ENCODE results near the gene DIO3. TPM values are rescaled to one million over a fixed set of nuclear protein-coding genes. Genes with fewer than 3 reads are reported as not detected.

Gene DIO3
- polyA plus RNA-seq (2014; cell fraction: cytosol; rRNA removed), result not detected in 2 replicates
- not detected in 2 replicates for polyA plus RNA-seq (2014; cell fraction: nucleus; rRNA removed)

DNA sequence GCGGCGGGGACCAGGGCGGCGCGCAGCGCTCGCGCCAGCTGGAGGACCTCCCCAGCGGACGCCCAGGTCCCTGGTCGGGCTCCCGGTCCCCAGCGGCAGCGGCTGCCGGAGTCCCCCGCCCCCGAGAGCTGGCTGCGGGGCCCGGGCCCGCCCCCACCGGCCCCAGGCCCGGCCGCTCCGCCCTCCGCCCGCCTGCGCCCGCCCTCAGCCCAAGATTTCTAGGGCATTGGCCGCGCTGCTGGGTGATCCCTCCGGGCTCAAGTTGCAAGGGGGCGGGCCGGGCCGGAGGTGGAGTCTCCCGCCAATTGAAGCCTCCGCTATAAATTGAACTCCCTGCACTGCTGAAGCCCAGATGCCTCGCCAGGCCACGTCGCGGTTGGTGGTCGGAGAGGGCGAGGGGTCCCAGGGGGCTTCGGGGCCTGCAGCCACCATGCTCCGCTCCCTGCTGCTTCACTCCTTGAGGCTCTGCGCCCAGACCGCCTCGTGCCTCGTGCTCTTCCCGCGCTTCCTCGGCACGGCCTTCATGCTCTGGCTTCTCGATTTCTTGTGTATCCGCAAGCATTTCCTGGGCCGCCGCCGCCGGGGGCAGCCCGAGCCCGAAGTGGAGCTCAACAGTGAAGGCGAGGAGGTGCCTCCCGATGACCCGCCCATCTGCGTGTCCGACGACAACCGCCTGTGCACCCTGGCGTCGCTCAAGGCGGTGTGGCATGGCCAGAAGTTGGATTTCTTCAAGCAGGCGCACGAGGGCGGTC lies at the start of gene DIO3:
Gene DIO3, plus strand, starts transcription at position 351 of the 752 bp plus-strand sequence.
- DNase-seq (ENCODE audit: low spot score), result peak; percentile 12

GRCh38 chr14:101511620-101512375 lies 49.5 kb upstream of the DIO3 start:
- DNase-seq (ENCODE audit: low spot score), result no peak

DNA sequence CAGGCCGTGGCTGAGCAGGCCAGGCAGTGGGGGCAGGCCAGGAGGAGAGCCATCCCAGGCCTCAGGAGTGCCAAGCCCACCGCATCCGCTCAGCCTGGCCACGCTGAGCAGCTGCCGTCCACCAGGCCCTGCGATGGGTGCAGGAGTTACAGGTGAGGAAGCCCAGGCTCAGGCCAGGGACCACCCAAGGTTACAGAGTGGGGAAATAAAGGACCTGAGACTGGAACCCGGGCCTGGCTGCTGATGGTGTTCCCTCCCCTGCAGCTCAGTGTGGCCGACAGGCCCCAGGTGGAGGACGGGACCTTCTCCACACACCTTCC lies 49.0 kb upstream of the DIO3 start:
- no peak for DNase-seq (ENCODE audit: low spot score)

GRCh38 chr14:101514136-101514535 lies 47.2 kb upstream of the DIO3 start:
- DNase-seq (ENCODE audit: low spot score), result no peak

GRCh38 chr14:101516401-101516800 lies 44.9 kb upstream of the DIO3 start:
- DNase-seq (ENCODE audit: low spot score), result no peak

- no peak for DNase-seq (ENCODE audit: low spot score)
Observed at GRCh38 chr14:101518611-101519473, 42.5 kb upstream of the DIO3 start.

- DNase-seq (ENCODE audit: low spot score), result no peak
Observed at GRCh38 chr14:101520621-101521472, 40.4 kb upstream of the DIO3 start.

DNA sequence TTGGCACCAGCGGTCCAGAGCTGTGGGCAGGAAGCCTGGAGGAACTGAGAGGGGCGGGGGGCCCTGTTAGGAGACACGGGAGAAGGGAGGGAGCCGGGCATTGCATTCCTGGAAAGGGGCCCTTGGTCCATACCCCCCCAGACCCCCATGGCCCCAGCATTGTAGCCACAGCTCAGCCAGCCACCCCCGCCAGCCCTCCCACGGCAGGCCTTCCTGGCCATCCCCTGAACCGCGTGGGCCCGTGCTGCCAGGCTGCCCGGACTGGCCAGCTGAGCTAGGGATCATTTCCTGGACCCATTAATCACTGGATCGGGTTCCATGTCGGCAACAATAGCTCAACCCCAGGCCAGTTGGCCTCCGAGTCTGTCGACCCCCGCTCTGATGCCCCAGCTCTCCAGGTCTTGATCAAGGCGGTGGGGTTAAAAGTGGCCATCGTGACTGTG lies 39.8 kb upstream of the DIO3 start:
- DNase-seq (ENCODE audit: low spot score), result no peak

- DNase-seq (ENCODE audit: low spot score), result no peak
Observed at GRCh38 chr14:101521978-101522377, 39.3 kb upstream of the DIO3 start.

GRCh38 chr14:101525640-101526527 lies 35.4 kb upstream of the DIO3 start:
- DNase-seq (ENCODE audit: low spot score), result peak; percentile 2

DNA sequence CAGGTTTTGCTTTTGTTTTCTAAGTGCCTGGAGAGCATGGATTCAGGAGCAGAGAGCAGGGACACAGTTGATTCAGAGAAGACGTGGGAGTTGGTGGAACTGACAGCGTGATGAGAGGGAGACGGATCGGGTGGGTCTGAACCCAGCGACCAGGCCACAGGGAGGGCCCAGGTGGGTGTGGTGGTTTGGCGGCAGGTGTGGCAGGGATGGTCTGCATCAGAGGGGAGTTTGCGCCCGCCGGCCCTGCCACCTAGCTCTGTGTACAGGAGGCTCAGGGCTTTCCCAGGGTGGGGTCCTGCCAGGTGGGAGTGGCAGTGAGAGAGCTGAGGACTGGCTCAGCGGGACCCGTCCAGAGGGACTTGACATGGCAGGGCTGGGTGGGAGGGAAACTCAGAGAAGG lies 33.3 kb upstream of the DIO3 start:
- no peak for DNase-seq (ENCODE audit: low spot score)

GRCh38 chr14:101529079-101529478 lies 32.2 kb upstream of the DIO3 start:
- no peak for DNase-seq (ENCODE audit: low spot score)

DNA sequence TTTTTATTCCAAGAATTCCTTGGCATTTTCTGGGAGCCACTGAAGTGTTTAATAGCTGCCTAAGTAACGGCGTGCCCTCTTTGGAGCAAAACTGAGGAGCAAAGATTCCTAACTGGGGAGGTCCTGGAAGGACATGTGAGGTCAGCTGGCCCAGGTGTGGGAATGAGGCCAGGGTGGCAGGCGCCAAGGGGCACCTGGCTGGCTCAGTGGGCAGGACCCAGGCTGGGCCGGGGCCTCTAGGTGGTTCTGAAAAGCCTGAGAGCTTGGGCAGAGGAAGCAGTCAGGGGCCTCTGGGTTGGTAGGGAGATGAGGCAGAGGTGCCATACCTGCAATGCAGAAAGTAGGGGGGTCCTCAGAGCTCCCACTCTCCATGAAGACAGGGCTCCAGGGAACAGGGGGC lies 27.1 kb upstream of the DIO3 start:
- DNase-seq (ENCODE audit: low spot score), result no peak

DNA sequence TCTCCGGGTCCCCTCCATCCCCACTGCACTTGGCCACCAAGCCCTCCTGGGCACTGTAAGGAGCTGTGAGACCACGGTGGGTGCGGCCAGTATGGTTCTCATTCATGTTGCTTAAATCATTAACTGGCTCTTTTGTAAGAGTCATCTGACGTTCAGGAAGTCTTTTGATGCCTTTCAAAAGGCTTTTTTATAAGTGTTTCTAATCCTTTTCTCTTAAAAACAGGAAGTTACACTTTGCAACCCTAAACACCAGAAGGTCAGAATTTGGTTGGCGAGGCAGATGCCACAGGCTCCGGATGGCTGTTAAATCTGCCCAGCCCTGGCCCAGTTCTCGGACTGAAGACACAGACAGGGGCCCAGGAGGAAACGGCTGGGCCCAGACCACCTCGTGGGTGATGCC lies 26.1 kb upstream of the DIO3 start:
- DNase-seq (ENCODE audit: low spot score), result no peak

DNA sequence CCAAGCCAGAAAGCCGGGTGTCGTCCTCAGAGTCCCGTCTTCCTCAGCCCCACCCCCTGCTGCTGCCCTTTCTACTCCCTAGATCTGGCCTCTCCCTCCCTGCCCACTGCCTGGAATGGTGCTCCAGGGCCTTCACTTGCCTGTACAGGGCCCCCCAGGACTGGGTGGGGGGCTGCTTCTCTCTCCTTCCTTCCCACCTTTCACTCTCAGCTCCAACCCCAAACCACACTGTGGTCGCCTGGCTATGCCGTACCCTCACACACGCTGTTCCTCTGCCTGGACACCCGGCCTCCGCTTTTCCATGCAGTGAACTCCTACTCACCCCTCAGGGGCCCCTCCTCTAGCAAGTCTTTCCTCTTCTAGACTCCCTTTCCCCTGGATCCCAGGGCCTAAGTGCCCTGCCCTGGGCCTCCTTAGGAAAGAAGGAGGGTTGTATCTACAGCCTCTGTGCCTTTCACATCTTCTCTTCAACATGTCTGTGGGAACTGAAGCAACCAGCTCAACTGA lies 25.5 kb upstream of the DIO3 start:
- DNase-seq (ENCODE audit: low spot score), result no peak

DNA sequence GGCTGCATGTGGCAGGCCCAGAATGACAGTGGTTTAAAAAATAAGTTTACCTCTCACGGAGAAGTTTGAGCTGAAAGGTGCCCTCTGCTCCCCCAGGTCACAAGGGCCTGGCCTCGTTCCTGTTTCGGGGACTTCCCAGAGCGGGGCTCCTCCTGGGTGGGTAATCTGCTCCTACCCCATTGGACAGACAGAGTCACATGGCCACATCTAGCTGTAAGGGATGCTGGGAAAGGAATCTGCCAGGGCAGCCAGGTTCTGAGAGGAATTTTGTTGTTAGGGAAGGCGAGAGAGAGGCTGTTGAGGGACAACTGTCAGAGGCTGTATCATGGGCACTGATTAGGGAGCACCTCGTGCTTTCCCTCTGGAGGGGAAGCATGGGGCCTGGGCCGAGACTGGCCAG lies 24.0 kb upstream of the DIO3 start:
- DNase-seq (ENCODE audit: low spot score), result no peak

GRCh38 chr14:101538878-101539277 lies 22.4 kb upstream of the DIO3 start:
- no peak for DNase-seq (ENCODE audit: low spot score)

GRCh38 chr14:101539880-101540279 lies 21.4 kb upstream of the DIO3 start:
- no peak for DNase-seq (ENCODE audit: low spot score)

- DNase-seq (ENCODE audit: low spot score), result no peak
Observed at GRCh38 chr14:101540481-101541462, 20.5 kb upstream of the DIO3 start.

All from SK-N-DZ (cell line).